ENCODE measurements around the gene CCDC14.
A peak's percentile ranks its signal among the peaks of the same experiment; 100 is the strongest.
"Not testable (repeated sequence)": the region's sequence is repeated elsewhere in the genome, so short reads cannot be mapped to it uniquely, and the experiment has no call there.

Gene CCDC14

DNA sequence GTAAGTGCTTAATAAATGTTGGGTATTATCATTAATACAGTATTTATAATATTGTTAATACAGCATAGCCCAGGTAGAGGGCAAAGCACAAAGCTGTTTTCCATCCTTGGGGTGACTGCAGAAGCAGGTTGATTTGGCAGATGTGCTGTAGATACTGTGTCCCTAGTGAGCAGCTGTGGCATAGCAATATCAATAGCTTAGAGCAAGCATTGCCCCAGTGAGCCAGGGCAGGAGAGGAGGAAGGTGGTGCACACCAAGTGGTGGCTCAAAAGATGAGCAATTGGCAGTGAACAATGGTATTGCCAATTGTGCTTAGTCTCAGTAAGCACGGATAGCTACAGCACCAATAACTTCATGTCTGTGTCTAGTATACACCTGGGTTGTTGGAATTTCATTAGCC lies 5.8 kb upstream of the CCDC14 start:
- DNase-seq (ENCODE audit: low read depth) = not testable (repeated sequence)

GRCh38 chr3:123964793-123965192 lies 3.8 kb upstream of the CCDC14 start:
- not testable (repeated sequence) for DNase-seq (ENCODE audit: low read depth)

DNA sequence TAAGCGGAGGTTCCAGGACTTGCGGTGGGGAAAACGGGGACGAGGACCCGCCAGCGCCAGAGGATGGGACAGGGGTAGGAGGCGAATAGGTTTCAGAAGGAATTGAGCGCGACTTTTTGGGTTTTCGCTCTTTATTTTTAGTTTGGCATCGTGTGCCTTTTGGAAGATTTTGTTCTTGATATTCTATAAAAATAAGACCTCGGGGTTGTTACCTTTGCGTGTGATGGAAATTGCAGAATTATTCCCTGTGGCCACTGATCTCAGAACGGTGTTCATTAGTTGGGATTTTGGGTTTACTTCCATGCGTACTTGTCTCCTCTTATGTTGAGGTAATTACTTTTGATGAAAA lies 453 bp upstream of the CCDC14 start:
- DNase-seq (ENCODE audit: low read depth) = no peak

DNA sequence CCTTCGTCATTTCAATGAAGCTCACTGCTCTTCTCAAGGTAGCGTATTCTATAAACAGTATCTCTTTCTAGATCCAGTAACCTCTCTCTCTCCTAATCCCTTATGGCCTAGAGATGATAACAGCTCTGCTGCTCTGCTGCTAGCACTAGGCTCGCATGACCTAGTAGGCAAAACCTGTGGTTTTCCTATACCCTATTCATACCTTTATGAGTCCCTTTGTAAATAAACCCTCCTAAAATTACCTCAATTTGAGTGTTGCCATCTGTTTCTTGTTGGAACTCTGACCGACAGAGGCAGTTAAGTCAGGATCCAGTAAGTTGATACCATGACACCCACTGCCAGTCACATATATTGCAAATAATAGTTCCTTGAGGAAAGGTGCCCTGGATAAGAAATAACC lies 7.3 kb downstream of the CCDC14 start:
- no peak for DNase-seq (ENCODE audit: low read depth)

DNA sequence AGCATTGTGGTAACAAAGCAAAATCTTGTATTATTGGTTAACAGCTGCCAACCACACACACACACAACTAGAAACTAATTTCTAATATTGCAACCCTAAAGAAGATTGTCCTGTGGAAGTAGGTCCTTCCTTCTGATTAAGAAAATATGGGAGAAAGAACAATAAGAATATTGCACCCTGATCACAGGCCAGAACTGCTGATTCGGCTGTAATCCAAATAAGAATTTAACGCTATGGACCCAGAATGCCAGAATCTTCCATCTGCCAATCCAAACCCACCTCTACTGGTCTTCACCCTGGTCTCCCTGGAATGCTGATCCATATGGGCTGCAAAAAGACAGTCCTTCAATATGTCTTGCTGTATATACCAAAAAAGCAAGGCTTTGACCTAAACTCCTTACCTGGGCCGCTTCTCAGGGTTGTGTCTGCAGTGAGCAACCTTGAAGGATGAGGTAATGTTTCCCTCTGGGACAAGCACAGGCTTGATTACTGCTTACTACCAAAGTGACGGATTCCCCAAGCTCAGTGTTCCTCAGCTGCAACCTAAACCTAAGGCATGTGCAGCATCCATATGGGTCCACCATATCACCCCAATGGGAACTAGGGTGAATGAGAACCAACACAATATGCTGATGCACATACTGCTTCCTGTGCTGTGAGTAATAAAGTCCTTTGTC lies 8.0 kb downstream of the CCDC14 start:
- no peak for DNase-seq (ENCODE audit: low read depth)

GRCh38 chr3:123951522-123952447 lies 9.2 kb downstream of the CCDC14 start:
- no peak for DNase-seq (ENCODE audit: low read depth)

- peak; percentile 50 for DNase-seq (ENCODE audit: low read depth)
Measured at GRCh38 chr3:123949641-123950040, 11.4 kb downstream of the CCDC14 start.

- no peak for DNase-seq (ENCODE audit: low read depth)
Measured at GRCh38 chr3:123948449-123948848, 12.6 kb downstream of the CCDC14 start.

DNA sequence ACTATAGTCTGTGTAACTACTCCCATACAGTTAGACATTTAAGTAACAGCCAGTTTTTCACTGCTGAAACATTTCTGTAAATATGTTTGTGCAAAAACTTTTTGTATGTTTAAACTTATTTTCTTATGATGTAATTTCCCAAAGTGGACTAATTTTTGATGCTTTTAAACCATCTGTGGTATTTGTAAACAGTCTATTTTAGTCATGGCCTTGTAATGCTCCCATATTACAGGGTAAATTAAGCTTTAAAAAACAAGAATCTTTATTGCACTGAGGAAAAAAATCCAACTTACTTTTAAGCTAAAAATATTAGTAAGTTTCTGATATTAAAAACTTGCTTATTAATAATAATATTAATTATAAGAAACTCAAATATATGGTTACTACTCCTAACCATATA lies 13.5 kb downstream of the CCDC14 start:
- peak; percentile 16 for DNase-seq (ENCODE audit: low read depth)

GRCh38 chr3:123941542-123941941 lies 19.5 kb downstream of the CCDC14 start:
- no peak for DNase-seq (ENCODE audit: low read depth)

DNA sequence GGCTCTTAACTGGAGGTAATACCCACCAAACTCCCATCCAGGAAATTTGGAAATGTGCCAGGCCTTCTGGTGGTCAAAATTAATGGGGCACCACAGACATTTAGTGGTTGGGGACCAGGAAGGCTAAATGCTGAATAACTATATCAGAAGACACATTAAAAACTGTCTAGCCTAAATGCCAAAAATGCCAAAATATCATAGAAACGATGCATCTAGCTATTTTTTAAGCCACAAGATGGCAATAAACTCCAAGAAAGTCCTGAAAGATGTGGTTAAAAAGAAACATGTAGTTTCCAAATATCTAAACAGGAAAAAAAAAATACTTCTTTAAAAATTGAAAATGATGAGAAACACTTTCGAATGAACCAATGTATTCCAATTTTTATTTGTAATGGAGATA lies 19.9 kb downstream of the CCDC14 start:
- no peak for DNase-seq (ENCODE audit: low read depth)

DNA sequence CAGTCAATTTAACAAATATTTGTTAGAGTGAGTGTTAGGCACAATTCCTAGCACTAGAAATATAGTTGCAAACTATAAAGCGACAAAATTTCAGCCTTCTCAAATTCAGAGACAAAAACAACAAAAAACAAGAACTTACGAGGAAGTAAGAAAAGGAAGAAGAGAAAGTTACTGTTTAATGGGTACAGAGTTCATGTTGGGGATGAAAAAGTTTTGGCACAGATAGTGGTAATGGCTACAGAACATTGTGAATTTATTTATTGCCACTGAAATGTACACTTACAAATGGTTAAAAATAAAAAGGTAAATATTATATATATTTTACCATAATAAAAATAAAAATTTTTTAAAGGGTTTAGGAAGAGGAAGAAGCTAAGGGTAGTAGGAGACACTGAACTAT lies 21.3 kb downstream of the CCDC14 start:
- DNase-seq (ENCODE audit: low read depth) = no peak

DNA sequence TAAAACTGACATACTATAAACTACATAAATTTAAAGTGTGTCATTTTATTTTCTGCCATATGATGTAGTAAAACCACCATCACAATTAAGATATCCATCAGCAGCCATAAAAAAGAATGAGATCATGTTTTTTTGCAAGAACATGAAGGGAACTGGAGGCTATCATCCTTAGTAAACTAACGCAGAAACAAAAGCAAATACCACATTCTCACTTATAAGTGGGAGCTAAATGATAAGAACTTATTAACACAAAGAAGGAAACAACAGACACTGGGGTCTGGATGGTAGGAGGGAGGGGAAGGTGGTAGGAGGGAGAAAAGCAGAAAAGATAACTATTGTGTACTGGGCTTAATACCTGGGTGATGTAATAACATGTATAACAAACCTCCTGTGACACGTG lies 24.6 kb downstream of the CCDC14 start:
- no peak for DNase-seq (ENCODE audit: low read depth)

GRCh38 chr3:123935830-123936229 lies 25.2 kb downstream of the CCDC14 start:
- no peak for DNase-seq (ENCODE audit: low read depth)

DNA sequence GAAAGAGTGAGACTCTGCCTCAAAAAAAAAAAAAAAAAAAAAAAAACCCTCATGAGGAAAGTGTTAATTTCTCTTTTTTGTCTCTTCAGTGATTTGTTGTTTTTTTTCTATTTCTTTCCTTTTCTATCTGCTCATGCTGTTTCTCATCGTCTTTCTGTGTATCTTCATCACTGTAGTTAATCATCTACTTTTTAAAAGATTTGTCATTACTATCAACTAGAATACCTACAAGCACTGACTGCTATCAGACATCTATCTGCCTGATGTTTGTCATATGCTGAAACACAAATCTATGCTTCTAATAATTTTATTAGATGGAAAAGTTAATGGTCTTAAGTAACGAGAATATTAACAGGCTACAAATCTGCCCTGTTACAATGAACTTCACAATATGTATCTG lies 26.8 kb downstream of the CCDC14 start:
- DNase-seq (ENCODE audit: low read depth) = no peak

- no peak for DNase-seq (ENCODE audit: low read depth)
Measured at GRCh38 chr3:123930445-123930844, 30.6 kb downstream of the CCDC14 start.

- DNase-seq (ENCODE audit: low read depth) = no peak
Measured at GRCh38 chr3:123929325-123929724, 31.7 kb downstream of the CCDC14 start.

DNA sequence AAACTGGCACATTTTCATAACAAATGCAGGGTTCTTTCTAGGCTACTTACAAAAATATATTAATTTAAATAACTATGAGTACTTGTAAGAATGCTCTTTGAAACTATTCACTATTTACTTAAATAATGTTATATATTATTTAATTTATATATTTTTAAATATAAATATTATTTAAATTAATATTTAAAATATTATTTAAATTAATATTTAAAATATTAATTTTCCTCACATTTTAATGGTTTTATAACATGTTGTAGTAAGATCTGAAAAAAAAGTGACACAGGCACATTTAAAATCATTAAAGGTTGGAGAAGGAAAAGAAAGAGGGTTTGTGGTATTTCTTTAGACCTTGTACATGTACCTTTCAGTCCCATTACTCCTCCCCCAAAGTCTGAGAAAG lies 34.6 kb downstream of the CCDC14 start:
- DNase-seq (ENCODE audit: low read depth) = no peak

GRCh38 chr3:123920868-123921267 lies 40.2 kb downstream of the CCDC14 start:
- no peak for DNase-seq (ENCODE audit: low read depth)

DNA sequence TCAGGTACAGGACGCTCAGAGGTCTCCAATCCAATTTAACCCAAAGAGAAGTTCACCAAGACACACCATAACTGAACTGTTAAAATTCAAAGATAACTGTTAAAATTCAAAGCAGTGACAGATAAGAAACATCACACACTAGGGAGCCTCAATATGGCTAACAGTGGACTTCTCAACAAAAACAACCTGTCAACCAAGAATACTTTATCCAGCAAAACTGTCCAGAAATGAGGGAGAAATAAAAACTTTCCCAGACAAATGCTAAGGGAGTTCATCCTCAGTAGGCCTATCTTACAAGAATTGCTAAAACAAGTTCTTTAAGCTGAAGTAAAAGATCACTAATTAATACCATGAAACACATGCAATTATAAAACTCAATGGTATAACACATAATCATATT lies 40.6 kb downstream of the CCDC14 start:
- no peak for DNase-seq (ENCODE audit: low read depth)

DNA sequence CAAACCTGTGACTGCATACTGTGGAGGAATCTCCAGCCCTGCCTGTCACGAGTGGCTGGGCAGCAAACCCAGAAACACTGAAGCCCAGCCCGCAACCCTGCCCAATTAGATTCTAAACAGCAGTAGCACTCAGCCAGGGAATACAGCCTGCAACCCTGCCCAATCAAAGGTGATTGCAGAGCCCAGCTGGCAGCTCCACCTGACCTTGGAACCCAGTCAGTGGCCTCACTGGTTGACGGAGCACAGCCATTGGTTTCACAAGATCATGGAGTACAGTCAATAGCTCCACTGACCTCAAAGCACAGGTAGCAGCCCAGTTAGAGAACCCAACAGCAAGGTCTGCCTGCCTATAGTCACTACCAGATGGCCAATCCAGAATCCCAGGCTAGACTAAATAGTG lies 41.7 kb downstream of the CCDC14 start:
- no peak for DNase-seq (ENCODE audit: low read depth)

DNA sequence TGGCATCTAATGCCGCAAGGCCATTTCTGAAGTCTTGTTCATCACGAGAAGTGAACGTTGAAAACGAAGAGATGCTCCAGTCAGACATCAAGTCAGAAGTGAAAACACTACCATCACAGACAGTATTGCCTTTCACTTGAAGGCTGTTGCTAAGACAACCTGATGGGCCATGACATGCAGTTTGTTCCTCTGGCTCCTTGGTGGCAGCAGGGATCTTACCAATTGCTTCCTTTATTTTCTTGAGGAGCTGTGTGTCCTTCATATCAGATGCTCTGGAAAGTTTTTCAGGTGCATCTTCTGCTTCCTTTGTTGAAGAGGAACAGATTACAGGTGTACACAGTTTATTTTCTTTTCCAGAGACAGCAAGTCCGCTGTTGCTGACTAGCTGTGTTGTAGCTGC lies 46.2 kb downstream of the CCDC14 start:
- DNase-seq (ENCODE audit: low read depth) = no peak

DNA sequence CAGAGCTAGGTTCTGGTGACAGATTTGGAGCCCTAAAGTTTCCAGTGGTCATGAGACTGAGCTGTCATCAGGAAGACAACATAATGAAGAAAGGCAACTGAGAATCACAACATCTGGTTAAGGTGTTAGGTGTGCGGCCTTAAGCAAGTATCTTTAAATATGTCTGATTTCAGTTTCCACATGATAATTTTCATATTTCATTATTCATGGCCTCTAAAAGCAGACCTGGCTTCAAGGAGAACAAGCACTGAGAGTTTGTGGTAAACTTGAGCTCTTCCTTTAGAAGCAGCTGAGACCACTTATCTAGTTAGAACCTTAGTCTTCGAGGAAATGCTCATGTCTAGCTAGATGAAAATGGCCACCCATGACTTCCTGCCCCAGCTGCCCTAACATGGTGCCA lies 51.2 kb downstream of the CCDC14 start:
- DNase-seq (ENCODE audit: low read depth) = no peak

GRCh38 chr3:123907720-123908119 lies 53.3 kb downstream of the CCDC14 start:
- DNase-seq (ENCODE audit: low read depth) = no peak

Measured in iris pigment epithelial cell (primary cell).